Nucleus accumbens (tissue), 56 donors: ENCODE results near the gene SYT9.

Experiments
- DNase-seq, 56 donors: peaks; one replicate each; lab custom pipeline; 2025; lab: John Stamatoyannopoulos, UW

SYT9 gene

GRCh38 chr11:7270233-7270865, 18.6 kb downstream of the SYT9 start:
- DNase-seq, result no peak

- DNase-seq, result no peak
Observed at GRCh38 chr11:7272373-7272772, 20.7 kb downstream of the SYT9 start.

GRCh38 chr11:7275133-7275532, 23.4 kb downstream of the SYT9 start:
- no peak for DNase-seq

DNA sequence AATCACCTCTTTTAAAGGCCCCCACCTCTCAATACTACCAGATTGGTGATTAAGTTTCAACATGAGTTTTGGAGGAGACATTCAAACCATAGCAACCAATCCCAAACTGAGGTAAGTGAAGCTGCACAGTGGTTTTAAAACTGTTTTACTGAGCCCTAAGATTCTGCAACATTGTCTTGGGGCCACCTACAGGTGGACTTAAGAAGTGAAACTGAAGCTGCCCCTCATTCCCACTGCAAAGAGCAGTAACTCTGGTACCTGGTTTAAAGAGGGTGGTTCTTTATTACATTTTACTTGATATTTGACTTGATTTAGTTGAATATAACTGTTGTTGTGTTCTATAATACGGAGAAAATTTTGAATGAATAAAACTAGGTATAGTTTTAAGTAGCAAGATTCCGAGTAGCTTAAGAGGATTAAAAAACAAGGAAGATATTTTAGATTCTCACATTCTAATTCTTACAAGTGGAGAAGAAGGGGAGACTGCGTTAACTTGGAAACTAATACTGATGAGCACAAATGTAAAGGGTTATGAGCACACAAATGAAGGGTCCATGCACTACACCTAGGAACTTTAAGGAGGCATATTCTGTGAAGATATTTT, 26.7 kb downstream of the SYT9 start:
- peak in 5 of 56 donors; percentile 1 to 27 (median 9) for DNase-seq

- DNase-seq, result no peak
Observed at GRCh38 chr11:7279676-7280075, 28.0 kb downstream of the SYT9 start.

DNA sequence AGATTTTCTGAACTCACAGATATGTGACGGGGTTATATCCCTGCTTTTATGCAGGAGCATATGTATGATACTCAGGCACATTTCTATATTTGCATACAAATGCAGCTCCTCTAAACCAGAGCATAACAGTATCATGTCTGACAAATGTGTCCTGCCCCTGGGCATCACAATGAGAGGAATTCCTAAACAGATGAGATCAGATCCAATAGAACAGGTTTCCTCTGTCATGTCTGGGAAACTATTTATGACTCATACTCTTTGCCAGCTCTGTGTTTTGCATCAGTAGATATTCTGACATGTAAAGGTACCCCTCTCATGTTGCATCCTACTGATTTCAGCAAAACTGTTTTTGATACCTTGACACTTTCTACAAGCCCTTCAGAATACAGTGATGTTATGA, 29.4 kb downstream of the SYT9 start:
- no peak for DNase-seq

GRCh38 chr11:7281809-7282208, 30.1 kb downstream of the SYT9 start:
- no peak for DNase-seq

DNA sequence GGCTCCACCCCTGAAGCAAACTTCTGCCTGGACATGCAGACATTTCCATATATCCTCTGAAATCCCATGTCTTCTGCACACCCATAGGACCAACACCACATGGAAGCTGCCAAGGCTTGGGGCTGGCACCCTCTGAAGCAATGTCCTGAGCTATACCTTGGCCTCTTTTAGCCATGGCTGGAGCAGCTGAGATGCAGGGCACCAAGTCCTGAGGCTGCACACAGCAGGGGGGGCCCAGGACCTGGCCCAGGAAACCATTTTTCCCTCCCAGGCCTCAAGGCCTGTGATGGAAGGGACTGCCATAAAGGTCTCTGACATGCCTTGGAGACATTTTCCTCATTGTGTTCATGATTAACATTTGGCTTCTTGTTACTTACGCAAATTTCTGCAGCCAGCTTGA, 34.5 kb downstream of the SYT9 start:
- DNase-seq, result no peak

DNA sequence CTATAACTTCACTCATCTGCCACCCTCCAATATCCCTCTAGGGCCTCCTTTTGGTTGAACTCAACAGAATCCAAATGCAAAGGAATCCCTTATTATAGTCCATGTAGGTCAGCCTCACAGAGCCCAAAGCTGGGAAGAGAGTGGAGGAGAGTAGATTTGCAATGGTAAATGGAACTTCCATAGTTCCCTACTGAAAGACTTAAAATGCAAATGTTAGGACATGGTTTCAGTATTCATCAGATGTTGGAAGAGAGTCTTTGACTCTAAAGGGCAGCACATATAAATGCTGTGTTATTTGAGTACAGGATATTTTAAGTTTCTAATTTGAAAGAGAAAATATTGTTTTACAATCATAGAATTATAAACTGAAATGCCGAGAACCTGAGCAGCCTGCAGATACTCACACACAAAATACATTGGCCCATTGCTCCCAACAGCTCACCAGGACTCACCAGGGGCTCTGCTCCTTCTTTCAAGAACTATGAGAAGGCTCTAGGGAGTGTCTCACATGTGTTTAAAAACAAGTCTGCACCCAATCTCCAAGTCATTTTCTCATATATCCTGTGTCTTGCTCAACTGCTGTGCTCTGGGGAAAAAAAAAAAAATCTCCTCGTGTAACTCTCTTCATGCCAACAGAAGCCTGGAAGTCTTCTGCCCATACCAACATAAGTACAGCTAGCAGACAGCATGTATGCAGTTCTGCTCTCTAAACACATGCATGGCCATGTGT, 39.6 kb downstream of the SYT9 start:
- no peak for DNase-seq

- no peak for DNase-seq
Observed at GRCh38 chr11:7292922-7293321, 41.2 kb downstream of the SYT9 start.

DNA sequence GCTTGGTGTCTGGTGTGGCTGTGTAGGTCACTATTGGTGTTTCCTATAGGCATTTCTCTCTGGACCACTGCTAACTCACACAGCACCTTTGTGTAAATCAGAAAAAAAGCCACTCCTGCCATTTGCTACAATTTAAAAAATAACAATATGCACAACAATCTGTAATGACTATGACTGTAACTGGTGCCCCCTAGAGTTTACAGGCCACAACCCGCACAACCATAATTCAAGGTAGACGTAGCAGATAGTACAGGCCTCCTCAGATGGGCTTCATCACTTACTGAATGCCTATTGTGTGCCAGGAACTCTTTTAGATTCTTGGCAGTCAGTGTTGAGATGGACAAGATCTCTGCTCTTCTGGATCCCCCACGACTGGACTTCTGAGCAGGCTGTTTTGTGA, 47.7 kb downstream of the SYT9 start:
- no peak for DNase-seq

GRCh38 chr11:7300281-7300680, 48.6 kb downstream of the SYT9 start:
- DNase-seq, result no peak

GRCh38 chr11:7303146-7303545, 51.4 kb downstream of the SYT9 start:
- no peak for DNase-seq

DNA sequence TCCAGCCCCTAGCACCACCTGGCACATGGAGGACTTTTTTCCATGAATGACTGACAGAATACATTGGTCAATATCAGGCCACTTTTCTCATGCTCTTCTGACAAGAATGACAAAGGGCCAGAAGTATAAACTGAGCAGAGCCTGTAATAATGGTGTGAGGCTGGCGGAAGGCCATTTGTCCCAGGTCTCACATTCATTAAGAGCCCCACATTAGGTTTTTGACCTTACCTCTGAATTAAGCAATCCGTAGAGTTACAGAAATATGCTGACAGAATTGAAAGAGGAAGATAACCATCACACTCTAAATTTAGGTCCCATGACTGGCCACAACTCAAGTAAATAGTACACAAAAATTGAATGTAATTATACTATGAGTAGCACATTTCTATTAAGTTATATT, 55.2 kb downstream of the SYT9 start:
- DNase-seq, result no peak

GRCh38 chr11:7307836-7308235, 56.1 kb downstream of the SYT9 start:
- DNase-seq, result no peak

GRCh38 chr11:7311903-7312302, 60.2 kb downstream of the SYT9 start:
- DNase-seq, result no peak

DNA sequence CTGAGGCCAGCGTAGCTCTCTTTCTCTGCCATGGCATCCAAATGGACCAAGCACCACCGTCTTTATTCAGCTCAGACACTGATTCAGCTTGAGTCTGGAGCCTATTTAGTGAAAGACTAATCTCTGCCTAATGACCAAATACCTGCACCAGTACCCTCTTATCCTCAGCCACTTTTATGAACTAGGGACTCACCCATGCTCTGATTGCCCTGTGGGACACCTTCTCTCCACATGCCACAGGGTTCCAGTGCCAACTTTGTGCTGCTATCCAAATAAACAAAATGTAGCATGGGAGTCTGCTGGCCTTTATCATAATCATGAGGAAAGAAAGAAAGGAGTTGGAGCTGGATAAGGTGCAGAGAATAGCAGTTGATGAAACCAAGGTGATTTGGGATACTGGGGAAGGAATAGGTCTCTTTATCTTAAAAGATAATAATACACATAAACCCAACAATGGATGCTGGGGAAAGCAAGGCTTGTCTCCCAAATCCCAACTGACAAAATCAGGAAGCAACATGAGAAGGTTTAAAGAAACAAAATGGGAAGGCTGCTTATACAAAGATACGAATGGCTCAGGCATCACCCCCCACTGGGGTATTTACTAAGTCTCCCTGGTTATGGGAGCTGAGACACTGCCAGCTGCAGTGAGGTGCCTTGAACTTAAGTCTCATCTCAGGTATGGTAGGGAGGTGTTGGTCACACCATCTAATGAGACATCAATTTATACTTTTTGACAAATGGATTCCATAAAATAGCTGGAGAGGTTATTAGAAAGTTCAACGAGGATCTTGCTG, 63.3 kb downstream of the SYT9 start:
- DNase-seq, result no peak

GRCh38 chr11:7319501-7319900, 67.8 kb downstream of the SYT9 start:
- no peak for DNase-seq

DNA sequence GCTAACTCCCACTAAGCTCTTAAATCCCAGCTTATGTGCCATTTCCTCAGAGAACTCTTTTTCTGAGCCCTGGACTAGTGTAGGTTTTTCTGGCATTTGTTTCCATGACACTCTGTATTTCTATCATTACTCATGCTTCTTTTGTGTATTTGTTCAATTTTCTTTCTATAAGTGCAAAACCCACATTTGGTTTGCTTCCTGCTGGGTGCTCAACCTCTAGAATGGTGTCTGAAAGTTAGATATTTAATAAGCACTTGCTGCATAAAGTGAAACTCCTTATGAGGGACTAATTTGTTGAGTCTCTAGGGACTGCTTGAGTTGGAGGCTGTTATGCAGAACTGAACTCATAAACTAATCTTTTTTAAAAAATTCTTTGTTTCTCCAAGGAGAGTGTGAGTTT, 68.6 kb downstream of the SYT9 start:
- no peak for DNase-seq

- peak in 9 of 56 donors; percentile 2 to 15 (median 4) for DNase-seq
Observed at GRCh38 chr11:7321473-7322450, 70.1 kb downstream of the SYT9 start.
